GM21786 (cell line): ENCODE measurements around the gene STRN4.
"Not testable (repeated sequence)": the region's sequence is repeated elsewhere in the genome, so short reads cannot be mapped to it uniquely, and the experiment has no call there.

Source experiments
- ATAC-seq: cut with Tn5 transposase; IDR thresholded peaks from one replicate; pipeline ENCODE4 v1.9.1; 2021; ENCODE audit not compliant: unreplicated experiment

STRN4 gene

DNA sequence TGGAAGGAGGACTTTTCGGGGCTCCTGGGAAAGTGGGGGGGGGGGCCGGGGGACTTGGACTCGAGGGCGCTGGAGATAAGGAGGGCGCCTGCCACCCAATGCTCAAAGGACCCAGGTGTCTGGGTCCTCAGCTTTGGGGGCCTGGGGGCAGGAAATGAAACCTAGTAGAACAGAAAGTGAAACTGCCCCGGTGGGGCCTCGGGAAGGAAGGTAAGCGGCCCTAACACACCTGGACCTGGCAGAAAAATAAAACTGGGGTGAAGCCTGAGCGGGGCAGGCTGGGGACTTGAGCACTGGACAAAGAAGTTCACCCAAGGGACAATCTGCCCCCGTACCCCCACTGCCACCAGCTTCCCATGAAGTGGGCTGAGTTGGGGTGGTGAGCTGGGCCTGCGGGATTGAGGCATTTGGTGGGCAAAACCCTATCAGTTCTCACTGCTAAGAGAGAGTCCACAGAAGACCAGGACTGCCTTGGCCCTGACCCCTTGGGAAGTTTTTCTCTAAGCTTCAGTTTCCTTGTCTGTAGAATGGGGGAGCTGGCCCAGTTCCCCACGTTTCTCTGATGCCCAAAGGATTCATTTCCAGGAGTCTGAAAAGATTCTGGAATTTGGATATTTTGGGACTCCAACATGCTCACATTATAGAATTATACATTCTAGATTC lies 31.7 kb downstream of the STRN4 start:
- no peak for ATAC-seq

- no peak for ATAC-seq
Measured at GRCh38 chr19:46713781-46714443, 32.3 kb downstream of the STRN4 start.

DNA sequence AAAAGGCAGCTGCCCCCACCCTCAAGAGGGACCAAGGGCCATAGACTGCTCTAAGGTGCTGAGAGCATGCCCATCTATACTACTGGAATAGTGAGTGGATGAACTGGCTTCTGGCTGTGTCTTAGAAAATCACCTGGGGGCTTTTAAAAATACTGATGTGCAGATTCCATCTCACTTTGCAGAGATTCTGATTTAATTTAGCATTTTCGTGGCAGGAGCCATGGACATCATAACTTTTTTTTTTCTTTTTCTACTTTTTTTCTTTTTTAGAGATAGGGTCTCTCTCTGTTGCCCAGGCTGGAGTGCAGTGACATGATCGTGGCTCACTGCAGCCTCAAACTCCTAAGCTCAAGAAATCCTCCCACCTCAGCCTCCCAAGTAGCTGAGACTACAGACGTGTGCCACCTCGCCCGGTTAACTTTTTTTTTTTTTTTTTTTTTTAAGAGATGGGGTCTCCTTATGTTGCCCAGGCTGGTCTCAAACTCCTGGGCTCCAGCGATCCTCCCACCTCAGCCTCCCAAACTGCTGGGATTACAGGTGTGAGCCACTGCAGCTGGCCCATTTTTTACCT lies 33.4 kb downstream of the STRN4 start:
- not testable (repeated sequence) for ATAC-seq

GRCh38 chr19:46710687-46711086 lies 35.6 kb downstream of the STRN4 start:
- ATAC-seq: no peak

DNA sequence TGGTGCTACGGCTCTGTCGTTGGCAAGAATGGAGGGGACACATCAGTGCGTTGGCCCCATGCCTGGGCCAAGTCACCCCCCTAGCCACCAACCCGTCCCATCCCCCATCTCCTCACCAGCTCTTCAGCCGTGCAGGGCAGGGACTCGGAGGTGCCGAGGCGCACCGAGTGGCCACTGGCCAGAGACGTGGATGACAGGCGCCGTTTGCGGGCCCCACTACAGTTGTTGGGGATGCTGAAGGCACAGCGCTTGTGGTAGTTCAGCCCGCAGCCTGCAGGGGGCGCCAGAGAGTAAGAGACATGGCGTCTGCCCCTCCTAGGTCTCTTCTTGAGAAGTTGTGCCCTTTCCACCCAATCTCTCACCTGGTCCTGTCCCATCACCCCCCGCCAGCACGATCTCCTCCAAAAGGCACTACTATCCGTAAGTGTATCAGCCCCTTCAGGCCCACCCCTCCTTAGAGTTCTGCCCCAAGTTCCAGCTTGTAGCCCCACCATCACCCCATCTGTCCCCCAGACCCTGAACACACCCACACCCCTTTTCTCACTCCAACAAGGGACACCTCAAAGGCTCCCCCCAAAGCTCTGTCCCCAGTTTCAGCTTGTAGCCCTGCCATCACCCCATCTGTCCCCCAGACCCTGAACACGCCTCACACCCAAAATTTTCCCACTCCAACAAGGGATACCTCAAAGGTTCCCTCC lies 41.7 kb downstream of the STRN4 start:
- ATAC-seq: no peak

DNA sequence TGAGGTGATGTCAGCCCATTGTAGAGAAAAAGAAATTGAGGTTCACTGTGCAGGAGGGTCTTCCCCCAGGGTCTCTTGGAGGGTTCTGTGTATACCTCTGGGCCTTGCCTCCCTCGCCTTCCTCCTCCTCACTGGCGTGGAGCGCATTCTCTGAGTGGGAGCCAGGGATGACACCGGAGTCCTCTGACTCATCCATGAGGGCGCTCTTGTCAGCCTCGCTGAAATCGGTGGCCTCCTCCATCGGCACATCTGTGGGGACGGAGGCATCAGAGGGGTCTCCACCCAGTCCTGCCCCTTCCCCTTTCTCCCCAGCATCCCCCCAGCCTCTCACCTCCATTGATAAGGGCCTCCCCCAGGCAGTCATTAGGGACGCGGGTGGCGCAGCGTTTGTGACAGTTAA lies 45.5 kb downstream of the STRN4 start:
- no peak for ATAC-seq

DNA sequence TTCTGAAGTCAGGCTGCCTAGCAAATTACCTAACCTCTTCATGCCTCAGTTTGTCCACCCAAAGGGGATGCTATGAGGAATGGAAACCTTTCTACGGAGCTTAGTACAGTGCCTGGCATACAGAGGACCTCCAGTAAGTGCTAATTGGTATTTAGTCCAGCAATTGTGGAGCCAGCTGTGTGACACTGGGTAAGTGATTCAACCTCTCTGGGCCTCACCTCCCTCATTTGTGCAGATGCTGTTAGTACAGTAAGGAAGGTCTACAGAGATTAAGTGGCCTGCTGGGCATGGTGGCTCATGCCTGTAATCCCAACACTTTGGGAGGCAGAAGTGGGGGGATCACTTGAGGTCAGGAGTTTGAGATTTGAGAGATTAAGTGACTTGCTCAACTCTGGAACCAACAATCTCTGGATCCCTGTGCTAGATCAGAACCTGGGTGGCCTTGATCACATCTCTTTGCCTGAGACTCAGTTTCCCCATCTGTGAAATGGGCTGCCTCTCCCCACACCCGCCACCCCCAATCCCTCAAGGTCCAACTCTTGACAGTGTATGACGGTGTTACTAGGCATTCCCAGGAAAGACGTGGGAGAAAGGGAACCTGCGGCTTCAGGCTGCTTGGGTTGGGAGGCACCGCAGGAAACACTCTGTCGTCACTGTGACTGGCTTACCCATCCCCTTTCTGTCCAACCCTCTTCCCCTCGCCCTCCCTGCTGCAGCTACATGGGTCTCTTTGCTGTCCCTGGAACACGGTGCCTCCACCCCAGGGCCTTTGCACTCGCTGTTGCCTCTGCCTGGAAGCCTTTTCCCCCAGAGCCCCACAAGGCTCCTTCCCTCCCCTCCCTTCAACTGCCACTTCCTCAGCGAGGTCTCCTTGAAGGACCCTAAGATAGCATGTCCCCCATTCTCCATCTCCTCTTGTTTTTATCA lies 47.6 kb downstream of the STRN4 start:
- ATAC-seq: no peak

DNA sequence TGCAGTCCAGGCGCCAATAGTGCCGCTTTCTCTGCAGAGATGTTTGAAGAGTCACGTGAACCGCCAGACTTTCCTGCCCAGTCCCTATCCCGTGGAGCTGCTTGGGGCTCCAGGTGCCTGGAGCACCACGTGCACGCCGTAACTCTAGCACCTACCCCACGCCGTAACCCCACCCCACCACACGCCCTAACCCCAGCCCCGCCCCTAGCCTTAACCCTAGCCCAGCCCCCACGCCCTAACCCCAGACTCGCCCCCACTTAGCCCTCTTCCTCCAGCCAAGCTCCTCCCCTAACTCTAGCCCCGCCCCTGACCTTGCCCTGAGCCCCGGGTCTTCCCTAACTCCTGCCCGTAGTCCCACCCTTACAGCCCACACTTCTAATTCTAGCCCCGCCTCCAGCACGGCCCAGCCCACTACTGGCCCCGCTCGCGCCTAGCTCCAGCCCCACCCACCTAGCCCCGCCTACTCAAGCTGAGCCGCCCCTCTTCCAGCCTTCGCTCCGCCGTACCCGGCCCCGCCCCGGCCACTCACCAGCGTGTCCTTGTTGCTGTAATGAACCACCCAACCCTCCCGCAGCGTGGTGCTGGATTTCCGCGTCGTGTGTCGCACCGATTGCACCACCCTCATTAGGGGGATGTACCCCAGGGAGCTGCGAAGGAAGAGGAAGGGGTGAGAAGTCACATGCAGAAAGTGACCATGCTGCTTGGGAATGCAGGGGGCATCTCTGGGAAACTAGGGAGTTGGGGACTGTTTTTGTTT lies 48.9 kb downstream of the STRN4 start:
- no peak for ATAC-seq

- ATAC-seq: no peak
Measured at GRCh38 chr19:46696866-46697203, 49.4 kb downstream of the STRN4 start.

DNA sequence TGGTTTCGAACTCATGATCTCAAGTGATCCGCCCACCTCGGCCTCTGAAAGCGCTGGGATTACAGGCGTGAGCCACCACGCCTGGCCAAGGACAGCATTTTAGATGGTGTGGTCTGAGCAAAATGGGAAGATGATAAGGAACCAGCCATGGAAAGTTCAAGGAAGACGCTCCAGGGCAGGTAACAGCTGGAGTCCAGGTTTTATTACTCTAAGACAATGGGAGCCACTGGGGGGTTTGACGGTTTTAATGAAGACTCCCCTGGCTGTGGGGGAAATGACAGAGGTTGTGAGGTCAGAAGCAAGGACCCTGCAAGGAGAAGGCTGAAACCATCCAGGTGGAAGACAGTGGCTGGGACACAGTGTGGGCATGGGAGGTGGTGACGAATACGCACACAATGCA lies 50.2 kb downstream of the STRN4 start:
- ATAC-seq: no peak

DNA sequence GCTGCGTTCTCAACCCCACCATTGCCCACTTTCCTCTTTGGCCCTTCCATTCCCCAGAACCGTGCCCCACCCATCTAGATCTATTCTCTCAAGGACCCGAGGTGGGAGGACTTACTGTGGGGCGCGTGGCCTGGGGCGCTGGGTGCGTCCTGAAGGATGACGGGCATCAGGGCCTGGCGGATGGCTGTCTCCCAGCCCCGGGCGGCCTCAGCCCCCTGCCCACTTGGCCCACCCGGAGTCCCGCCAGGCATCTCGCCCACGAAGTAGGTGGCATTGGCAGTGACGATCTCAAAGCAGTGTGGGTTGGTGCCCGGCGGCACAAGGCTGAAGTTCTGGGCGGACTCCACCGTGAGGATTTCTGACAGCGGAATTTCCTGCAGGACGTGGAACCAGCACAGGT lies 52.5 kb downstream of the STRN4 start:
- ATAC-seq: no peak

GRCh38 chr19:46692918-46693722 lies 53.1 kb downstream of the STRN4 start:
- ATAC-seq: no peak

DNA sequence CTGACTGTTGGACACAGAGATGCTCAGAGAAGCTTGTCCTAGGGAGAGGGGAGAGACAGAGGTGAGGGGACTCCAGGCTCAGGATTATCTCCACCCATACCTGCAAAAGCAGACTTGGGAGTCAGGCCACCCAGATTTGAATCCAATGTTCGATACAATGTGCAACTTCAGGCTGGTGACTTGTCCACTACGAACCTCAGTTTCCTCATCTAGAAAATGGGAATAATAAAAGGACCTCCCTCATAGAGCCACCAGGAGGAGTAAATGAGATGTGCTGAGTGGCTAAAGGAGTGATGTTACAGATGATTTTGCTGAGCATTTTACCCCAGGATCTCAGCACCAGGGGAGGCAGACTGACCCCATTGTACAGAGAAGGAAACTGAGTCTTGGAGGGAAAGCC lies 54.3 kb downstream of the STRN4 start:
- no peak for ATAC-seq

DNA sequence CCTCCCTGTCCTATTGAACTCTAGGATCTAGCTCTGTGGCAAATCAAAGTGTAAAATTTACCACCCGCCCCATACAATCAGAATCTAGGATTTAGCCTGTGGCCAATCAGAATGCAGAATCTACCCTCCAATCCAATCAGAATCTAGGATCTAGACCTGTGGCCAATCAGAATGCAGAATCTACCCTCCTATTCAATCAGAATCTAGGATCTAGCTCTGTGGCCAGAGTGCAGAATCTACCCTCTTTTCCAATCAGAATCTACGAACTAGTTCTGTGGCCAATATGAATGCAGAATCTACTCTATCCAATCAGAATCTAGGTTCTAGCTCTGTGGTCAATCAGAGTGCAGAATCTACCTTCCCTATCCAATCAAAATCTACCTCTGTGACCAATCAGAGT lies 55.1 kb downstream of the STRN4 start:
- no peak for ATAC-seq

GRCh38 chr19:46689358-46689757 lies 56.9 kb downstream of the STRN4 start:
- ATAC-seq: no peak

- ATAC-seq: no peak
Measured at GRCh38 chr19:46687438-46688145, 58.7 kb downstream of the STRN4 start.

- ATAC-seq: no peak
Measured at GRCh38 chr19:46685189-46685588, 61.1 kb downstream of the STRN4 start.

GRCh38 chr19:46678110-46678732 lies 68.0 kb downstream of the STRN4 start:
- no peak for ATAC-seq
